ENCODE results near the gene NR5A2.

NR5A2 gene

DNA sequence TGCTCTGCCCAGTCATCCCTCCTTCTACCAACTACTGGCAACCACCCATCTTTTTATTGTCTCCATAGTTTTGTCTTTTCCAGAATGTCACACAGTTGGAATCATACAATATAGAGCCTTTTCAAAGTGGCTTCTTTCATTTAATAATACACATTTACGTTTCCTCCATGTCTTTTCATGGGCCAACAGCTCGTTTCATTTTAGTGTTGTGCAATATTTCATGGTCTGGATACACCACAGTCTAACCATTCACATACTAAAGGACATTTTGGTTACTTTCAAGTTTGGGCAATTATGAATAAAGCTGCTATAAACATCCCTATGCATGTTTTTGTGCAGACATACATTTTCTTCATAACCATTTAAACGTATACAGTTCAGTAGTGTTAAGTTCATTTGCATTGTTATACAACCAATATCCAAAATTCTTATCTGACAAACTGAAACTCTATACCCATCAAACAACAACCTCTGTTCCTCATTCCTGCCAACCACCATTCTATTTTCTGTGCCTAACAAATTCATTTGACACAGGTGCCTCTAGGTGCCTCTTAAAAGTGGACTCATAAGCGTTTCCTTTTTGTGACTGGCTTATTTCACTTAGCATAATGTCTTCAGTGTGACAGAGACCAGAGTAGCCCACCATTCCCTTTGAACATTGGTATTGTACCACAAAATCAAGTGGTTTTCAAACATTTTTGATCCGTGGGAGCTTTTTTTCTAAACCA lies 138.1 kb downstream of the NR5A2 start:
- no peak for TF ChIP-seq CTCF (IDR thresholded peaks at IDR 0.05; ENCODE audit: extremely low read depth, missing control alignments)
- DNase-seq (ENCODE audit: low spot score): no peak

DNA sequence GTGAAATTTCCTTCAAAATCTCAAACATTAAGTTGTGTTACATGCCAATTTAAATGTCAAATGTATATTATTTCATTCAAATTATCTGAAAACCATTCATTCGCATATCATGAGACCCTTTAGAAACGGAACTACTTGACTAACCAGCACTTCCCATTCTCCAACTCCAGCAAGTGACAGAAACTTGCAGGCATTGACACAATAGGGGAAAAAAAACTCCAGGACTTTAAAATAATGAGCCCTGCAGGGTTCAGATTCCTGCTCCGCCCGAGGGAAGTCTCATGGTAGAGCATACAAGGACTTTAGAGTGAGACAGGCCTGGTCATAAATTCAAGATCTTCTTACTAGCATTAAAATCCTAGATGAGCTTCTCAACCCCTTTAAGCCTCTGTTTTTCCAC lies 138.9 kb downstream of the NR5A2 start:
- DNase-seq (ENCODE audit: low spot score): no peak
- TF ChIP-seq CTCF (IDR thresholded peaks at IDR 0.05; ENCODE audit: extremely low read depth, missing control alignments): no peak

- DNase-seq (ENCODE audit: low spot score): no peak
- no peak for TF ChIP-seq CTCF (IDR thresholded peaks at IDR 0.05; ENCODE audit: extremely low read depth, missing control alignments)
Measured at GRCh38 chr1:200168926-200169325, 141.4 kb downstream of the NR5A2 start.

DNA sequence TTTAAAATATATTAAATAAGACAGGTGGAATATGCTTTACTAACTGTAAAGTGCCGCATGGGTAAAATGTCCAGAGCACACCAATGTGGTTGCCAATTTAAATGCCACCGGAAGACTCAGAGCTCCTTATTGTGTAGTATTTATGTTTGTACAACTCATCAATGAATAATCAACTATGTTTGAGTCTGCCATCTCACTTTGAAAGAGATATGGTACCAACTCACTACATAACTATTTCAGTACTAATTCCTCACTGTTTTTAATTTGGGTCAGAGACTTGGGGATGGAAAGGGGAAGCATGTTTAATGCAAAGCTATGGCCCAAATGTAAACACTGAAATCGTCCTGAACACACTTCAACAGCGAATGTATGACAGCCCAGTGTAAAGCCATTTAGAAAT lies 144.8 kb downstream of the NR5A2 start:
- TF ChIP-seq CTCF (IDR thresholded peaks at IDR 0.05; ENCODE audit: extremely low read depth, missing control alignments): no peak
- DNase-seq (ENCODE audit: low spot score): no peak

DNA sequence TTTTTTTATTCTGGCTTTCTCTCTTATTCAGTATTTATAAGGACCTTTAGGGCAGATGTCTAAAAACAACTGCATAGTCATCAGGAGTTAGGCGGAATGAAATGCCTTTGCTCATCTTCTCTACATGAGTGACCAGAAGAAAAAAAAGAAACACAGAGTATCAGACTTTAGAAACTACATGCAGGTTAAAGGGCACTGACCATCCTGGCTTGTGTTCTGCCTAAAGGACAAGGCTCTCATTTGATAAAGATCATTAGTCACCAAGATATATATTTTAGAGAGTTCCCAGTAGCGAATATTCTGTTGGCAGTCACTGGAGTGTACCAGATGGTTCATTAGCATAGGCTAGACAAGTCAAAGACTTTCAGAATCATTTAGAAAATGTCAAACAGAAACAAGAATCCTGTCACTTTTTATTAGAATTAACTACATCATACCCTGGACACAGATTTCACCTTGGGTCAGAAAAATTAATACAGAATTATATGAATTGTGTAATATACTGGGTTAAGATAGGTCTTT lies 145.6 kb downstream of the NR5A2 start:
- no peak for DNase-seq (ENCODE audit: low spot score)
- no peak for TF ChIP-seq CTCF (IDR thresholded peaks at IDR 0.05; ENCODE audit: extremely low read depth, missing control alignments)

DNA sequence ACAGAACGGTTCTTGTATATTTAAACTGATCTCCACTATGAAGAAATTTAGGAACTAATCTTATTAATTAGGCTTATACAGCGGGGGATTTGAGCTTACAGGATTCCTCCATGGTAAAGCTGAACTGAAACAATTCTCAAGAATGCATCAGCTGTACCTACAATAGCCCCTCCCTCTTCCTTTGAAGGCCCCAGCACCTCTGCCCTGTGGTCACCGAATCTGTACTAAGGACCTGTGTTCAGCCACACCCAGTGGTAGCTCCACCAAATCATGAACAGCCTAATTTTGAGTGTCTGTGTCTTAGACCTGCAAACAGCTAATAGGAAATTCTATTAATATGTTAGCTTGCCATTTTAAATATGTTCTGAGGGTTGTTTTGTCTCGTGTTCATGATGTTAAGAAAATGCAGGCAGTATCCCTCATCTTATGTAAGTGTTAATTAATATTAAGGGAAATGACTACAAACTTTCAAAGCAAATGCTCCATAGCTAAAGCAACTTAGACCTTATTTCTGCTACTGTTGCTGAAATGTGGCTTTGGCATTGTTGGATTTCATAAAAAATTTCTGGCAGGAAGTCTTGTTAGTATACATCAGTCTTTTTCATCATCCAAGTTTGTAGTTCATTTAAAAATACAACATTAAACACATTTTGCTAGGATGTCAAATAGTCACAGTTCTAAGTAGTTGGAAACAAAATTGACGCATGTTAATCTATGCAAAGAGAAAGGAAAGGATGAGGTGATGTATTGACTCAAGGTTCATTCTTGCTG lies 147.2 kb downstream of the NR5A2 start:
- no peak for DNase-seq (ENCODE audit: low spot score)
- no peak for TF ChIP-seq CTCF (IDR thresholded peaks at IDR 0.05; ENCODE audit: extremely low read depth, missing control alignments)

DNA sequence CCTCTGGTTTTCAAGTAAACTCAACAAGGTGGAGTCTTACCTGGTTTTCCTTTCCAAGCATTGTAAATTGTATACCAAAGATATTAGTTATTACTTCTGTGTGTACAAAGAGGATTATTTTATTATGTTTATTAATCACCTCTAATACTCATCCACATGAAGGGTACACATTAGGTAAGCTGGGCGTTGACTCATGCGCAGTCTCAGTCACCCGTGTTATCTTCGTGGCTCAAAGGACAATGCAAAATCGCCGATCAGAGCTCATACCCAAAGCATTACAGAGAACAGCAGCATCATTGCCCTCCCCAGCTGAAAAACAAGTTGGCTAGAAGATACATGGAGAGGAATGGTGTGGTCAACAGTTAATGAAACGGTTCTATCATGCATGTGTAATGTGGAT lies 148.7 kb downstream of the NR5A2 start:
- DNase-seq (ENCODE audit: low spot score): no peak
- TF ChIP-seq CTCF (IDR thresholded peaks at IDR 0.05; ENCODE audit: extremely low read depth, missing control alignments): no peak

Measured in GM20000 (cell line).